Measurements from ENCODE around the gene CBLC.
A peak's percentile ranks its signal among the peaks of the same experiment; 100 is the strongest.

Gene CBLC

GRCh38 chr19:44840811-44841210, 63.1 kb downstream of the CBLC start:
- Histone ChIP-seq H3K9me3 (replicated peaks in 1 of 2; ENCODE audit: control insufficient read depth in 2 of 2, insufficient read depth in 1 of 2, low read depth in 1 of 2, low read length in 2 of 2) (no peaks in the 10 kb centered on the region), H2AK5ac (ENCODE audit: low read depth, low read length) (no peak overlapping the region), H4K8ac (ENCODE audit: low read depth, low read length) (no peak overlapping the region), H3K23ac (ENCODE audit: low read depth, low read length, poor library complexity) (no peak overlapping the region), H3K36me3 (replicated peaks in 1 of 2; ENCODE audit: control insufficient read depth in 2 of 2, insufficient read depth in 2 of 2, low read length in 2 of 2) (no peaks in the 10 kb centered on the region), H3K27ac (replicated peaks; ENCODE audit: low read length) (no peak overlapping the region), H2BK12ac (ENCODE audit: low read length) (no peak overlapping the region), H3K27me3 (ENCODE audit: control insufficient read depth in 3 of 3, insufficient read depth in 3 of 3, low read depth in 1 of 3, low read length in 3 of 3) (no peaks in the 10 kb centered on the region), H3K18ac (ENCODE audit: low read length) (no peak overlapping the region), H3K4me3 (ENCODE audit: low read length in 2 of 2) (no peak overlapping the region), H2BK5ac (ENCODE audit: low read length) (no peak overlapping the region), H3K4ac (ENCODE audit: low read length) (no peak overlapping the region), H2BK15ac (ENCODE audit: low read length) (no peak overlapping the region), H3K9ac (ENCODE audit: low read depth, low read length, poor library complexity) (no peak overlapping the region), H2AFZ (ENCODE audit: low read length) (no peak overlapping the region), H3K4me1 (ENCODE audit: control insufficient read depth in 2 of 2, insufficient read depth in 1 of 2, low read depth in 1 of 2, low read length in 2 of 2) (peaks cover 2 to 4% of the 10 kb centered on the region in 2 donors), H2BK120ac (ENCODE audit: low read depth, low read length) (no peak overlapping the region), H3K79me1 (ENCODE audit: low read depth, low read length) (no peaks in the 10 kb centered on the region), H3K14ac (ENCODE audit: low read length) (no peak overlapping the region), H3K4me2 (ENCODE audit: insufficient read depth, low read length, poor library complexity, severe bottlenecking) (no peak overlapping the region), H4K91ac (ENCODE audit: low read depth, low read length, poor library complexity) (no peak overlapping the region)
- no peak for DNase-seq (ENCODE audit: low spot score)
- WGBS, 2 donors (ENCODE audit: extremely low coverage in 2 of 2, insufficient read length in 2 of 2, insufficient replicate concordance in 1 of 2) = no CpG with 5 or more reads among the region's 7 CpGs

GRCh38 chr19:44841231-44841630, 63.5 kb downstream of the CBLC start:
- no peak overlapping the region for H3K14ac ChIP-seq (ENCODE audit: low read length)
- no peak for DNase-seq (ENCODE audit: low spot score)
- no peaks in the 10 kb centered on the region for H3K27me3 ChIP-seq (ENCODE audit: control insufficient read depth in 3 of 3, insufficient read depth in 3 of 3, low read depth in 1 of 3, low read length in 3 of 3)
- H4K8ac ChIP-seq (ENCODE audit: low read depth, low read length) = no peak overlapping the region
- no peak overlapping the region for H2AFZ ChIP-seq (ENCODE audit: low read length)
- H2AK5ac ChIP-seq (ENCODE audit: low read depth, low read length) = no peak overlapping the region
- H3K4me3 ChIP-seq (ENCODE audit: low read length in 2 of 2) = no peak overlapping the region
- H3K4me1 ChIP-seq (ENCODE audit: control insufficient read depth in 2 of 2, insufficient read depth in 1 of 2, low read depth in 1 of 2, low read length in 2 of 2) = peaks cover 2 to 4% of the 10 kb centered on the region in 2 donors
- H3K18ac ChIP-seq (ENCODE audit: low read length) = no peak overlapping the region
- H2BK15ac ChIP-seq (ENCODE audit: low read length) = no peak overlapping the region
- H2BK12ac ChIP-seq (ENCODE audit: low read length) = no peak overlapping the region
- no peaks in the 10 kb centered on the region for H3K79me1 ChIP-seq (ENCODE audit: low read depth, low read length)
- H3K9me3 ChIP-seq (replicated peaks in 1 of 2; ENCODE audit: control insufficient read depth in 2 of 2, insufficient read depth in 1 of 2, low read depth in 1 of 2, low read length in 2 of 2) = no peaks in the 10 kb centered on the region
- no peak overlapping the region for H2BK5ac ChIP-seq (ENCODE audit: low read length)
- no peak overlapping the region for H3K27ac ChIP-seq (replicated peaks; ENCODE audit: low read length)
- H3K4ac ChIP-seq (ENCODE audit: low read length) = no peak overlapping the region
- H4K91ac ChIP-seq (ENCODE audit: low read depth, low read length, poor library complexity) = no peak overlapping the region
- no peak overlapping the region for H3K23ac ChIP-seq (ENCODE audit: low read depth, low read length, poor library complexity)
- H3K9ac ChIP-seq (ENCODE audit: low read depth, low read length, poor library complexity) = no peak overlapping the region
- H3K4me2 ChIP-seq (ENCODE audit: insufficient read depth, low read length, poor library complexity, severe bottlenecking) = no peak overlapping the region
- no peaks in the 10 kb centered on the region for H3K36me3 ChIP-seq (replicated peaks in 1 of 2; ENCODE audit: control insufficient read depth in 2 of 2, insufficient read depth in 2 of 2, low read length in 2 of 2)
- WGBS, 2 donors (ENCODE audit: extremely low coverage in 2 of 2, insufficient read length in 2 of 2, insufficient replicate concordance in 1 of 2) = no CpG with 5 or more reads among the region's 3 CpGs
- no peak overlapping the region for H2BK120ac ChIP-seq (ENCODE audit: low read depth, low read length)

- Histone ChIP-seq H3K27ac (replicated peaks; ENCODE audit: low read length) (peak overlapping the region; percentile 96), H3K9me3 (replicated peaks in 1 of 2; ENCODE audit: control insufficient read depth in 2 of 2, insufficient read depth in 1 of 2, low read depth in 1 of 2, low read length in 2 of 2) (no peaks in the 10 kb centered on the region), H2BK12ac (ENCODE audit: low read length) (peak overlapping the region; percentile 8), H3K79me1 (ENCODE audit: low read depth, low read length) (peaks cover 3% of the 10 kb centered on the region), H4K8ac (ENCODE audit: low read depth, low read length) (no peak overlapping the region), H3K4ac (ENCODE audit: low read length) (no peak overlapping the region), H4K91ac (ENCODE audit: low read depth, low read length, poor library complexity) (peak overlapping the region; percentile 34), H3K4me1 (ENCODE audit: control insufficient read depth in 2 of 2, insufficient read depth in 1 of 2, low read depth in 1 of 2, low read length in 2 of 2) (peaks cover 15 to 19% of the 10 kb centered on the region in 2 donors), H3K36me3 (replicated peaks in 1 of 2; ENCODE audit: control insufficient read depth in 2 of 2, insufficient read depth in 2 of 2, low read length in 2 of 2) (peaks cover 0 to 6% of the 10 kb centered on the region in 2 donors), H3K14ac (ENCODE audit: low read length) (peak overlapping the region; percentile 39), H2BK15ac (ENCODE audit: low read length) (peak overlapping the region; percentile 95), H2BK5ac (ENCODE audit: low read length) (peak overlapping the region; percentile 87), H3K27me3 (ENCODE audit: control insufficient read depth in 3 of 3, insufficient read depth in 3 of 3, low read depth in 1 of 3, low read length in 3 of 3) (no peaks in the 10 kb centered on the region), H2BK120ac (ENCODE audit: low read depth, low read length) (no peak overlapping the region), H3K9ac (ENCODE audit: low read depth, low read length, poor library complexity) (no peak overlapping the region), H3K4me2 (ENCODE audit: insufficient read depth, low read length, poor library complexity, severe bottlenecking) (peak overlapping the region; percentile 71), H2AK5ac (ENCODE audit: low read depth, low read length) (peak overlapping the region; percentile 58), H3K4me3 (ENCODE audit: low read length in 2 of 2) (peak overlapping the region; percentile 65 to 77), H3K18ac (ENCODE audit: low read length) (peak overlapping the region; percentile 76), H3K23ac (ENCODE audit: low read depth, low read length, poor library complexity) (no peak overlapping the region), H2AFZ (ENCODE audit: low read length) (peak overlapping the region; percentile 96)
- no peak for DNase-seq (ENCODE audit: low spot score)
- no CpG with 5 or more reads among the region's 12 CpGs for WGBS, 2 donors (ENCODE audit: extremely low coverage in 2 of 2, insufficient read length in 2 of 2, insufficient replicate concordance in 1 of 2)
Observed at GRCh38 chr19:44845286-44845611, 67.6 kb downstream of the CBLC start.

- H3K4me1 ChIP-seq (ENCODE audit: control insufficient read depth in 2 of 2, insufficient read depth in 1 of 2, low read depth in 1 of 2, low read length in 2 of 2) = peaks cover 19 to 20% of the 10 kb centered on the region in 2 donors
- peak; percentile 99 for DNase-seq (ENCODE audit: low spot score)
- peak within 1 kb of the TSS; percentile 99 for H2BK15ac ChIP-seq (ENCODE audit: low read length)
- no peaks in the 10 kb centered on the region for H3K9me3 ChIP-seq (replicated peaks in 1 of 2; ENCODE audit: control insufficient read depth in 2 of 2, insufficient read depth in 1 of 2, low read depth in 1 of 2, low read length in 2 of 2)
- H3K27ac ChIP-seq (replicated peaks; ENCODE audit: low read length) = peak within 1 kb of the TSS; percentile 97
- peak within 1 kb of the TSS; percentile 90 for H3K4ac ChIP-seq (ENCODE audit: low read length)
- peak within 1 kb of the TSS; percentile 96 for H2AFZ ChIP-seq (ENCODE audit: low read length)
- peak within 1 kb of the TSS; percentile 99 for H3K9ac ChIP-seq (ENCODE audit: low read depth, low read length, poor library complexity)
- peak within 1 kb of the TSS; percentile 99 for H3K4me2 ChIP-seq (ENCODE audit: insufficient read depth, low read length, poor library complexity, severe bottlenecking)
- peak within 1 kb of the TSS; percentile 65 to 98 for H3K4me3 ChIP-seq (ENCODE audit: low read length in 2 of 2)
- H2AK5ac ChIP-seq (ENCODE audit: low read depth, low read length) = peak within 1 kb of the TSS; percentile 100
- peak within 1 kb of the TSS; percentile 98 for H3K23ac ChIP-seq (ENCODE audit: low read depth, low read length, poor library complexity)
- peaks cover 4% of the 10 kb centered on the region for H3K79me1 ChIP-seq (ENCODE audit: low read depth, low read length)
- H3K27me3 ChIP-seq (ENCODE audit: control insufficient read depth in 3 of 3, insufficient read depth in 3 of 3, low read depth in 1 of 3, low read length in 3 of 3) = no peaks in the 10 kb centered on the region
- H3K18ac ChIP-seq (ENCODE audit: low read length) = peak within 1 kb of the TSS; percentile 100
- no peak within 1 kb of the TSS for H4K8ac ChIP-seq (ENCODE audit: low read depth, low read length)
- peak within 1 kb of the TSS; percentile 34 for H4K91ac ChIP-seq (ENCODE audit: low read depth, low read length, poor library complexity)
- peaks cover 0 to 11% of the 10 kb centered on the region in 2 donors for H3K36me3 ChIP-seq (replicated peaks in 1 of 2; ENCODE audit: control insufficient read depth in 2 of 2, insufficient read depth in 2 of 2, low read length in 2 of 2)
- peak within 1 kb of the TSS; percentile 95 for H3K14ac ChIP-seq (ENCODE audit: low read length)
- H2BK12ac ChIP-seq (ENCODE audit: low read length) = peak within 1 kb of the TSS; percentile 99
- H2BK5ac ChIP-seq (ENCODE audit: low read length) = peak within 1 kb of the TSS; percentile 100
- WGBS, 2 donors (ENCODE audit: extremely low coverage in 2 of 2, insufficient read length in 2 of 2, insufficient replicate concordance in 1 of 2) = no CpG with 5 or more reads among the region's 67 CpGs
- peak within 1 kb of the TSS; percentile 92 for H2BK120ac ChIP-seq (ENCODE audit: low read depth, low read length)
Observed at GRCh38 chr19:44845612-44846454, 68.1 kb downstream of the CBLC start, which contains the start of gene NECTIN2. TSS of gene NECTIN2 (plus strand) at chr19:44846297. CDS start at chr19:44846526, 229 bp downstream.
